ENCODE data around the gene CCDC33. TPM values are rescaled to one million over a fixed set of nuclear protein-coding genes. Genes with fewer than 3 reads are reported as not detected.

Gene CCDC33
- total RNA-seq, 4 donors from 2014 or later: not detected

DNA sequence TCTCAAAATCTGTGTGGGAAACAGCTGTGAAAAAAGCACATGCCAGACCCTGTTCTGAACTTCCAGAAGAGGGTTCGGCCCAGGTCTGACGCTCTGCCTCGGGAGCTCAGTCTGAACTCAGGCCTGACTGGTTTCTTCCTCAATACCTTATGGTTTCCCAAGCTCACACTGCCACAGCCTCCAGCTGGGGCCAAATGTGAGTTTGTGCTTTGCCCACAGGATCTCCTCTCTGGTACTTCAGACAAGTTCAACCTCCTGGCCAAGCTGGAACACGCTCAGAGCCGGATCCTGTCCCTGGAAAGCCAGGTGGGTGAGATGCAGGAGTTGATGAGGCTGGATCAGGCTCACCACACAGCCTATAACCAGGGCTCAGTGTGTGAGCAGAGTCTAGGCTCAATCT is 97.5 kb downstream of the CCDC33 start:
- 78 to 92% methylated on average over 5 of the region's 5 CpGs for WGBS, 2 donors
- no peak for DNase-seq (ENCODE audit: low spot score in 2 of 2)
- H3K36me3 ChIP-seq: no peaks in the 10 kb centered on the region
- no peak overlapping the region for H3K27ac ChIP-seq
- H3K27me3 ChIP-seq: no peaks in the 10 kb centered on the region
- no peaks in the 10 kb centered on the region for H3K4me1 ChIP-seq
- no peak overlapping the region for H3K4me3 ChIP-seq
- H3K9me3 ChIP-seq: no peaks in the 10 kb centered on the region
- no peak for TF ChIP-seq POLR2A (IDR thresholded peaks at IDR 0.05)
- no peak for TF ChIP-seq EP300 (IDR thresholded peaks at IDR 0.05)
- TF ChIP-seq, protein P1, sequence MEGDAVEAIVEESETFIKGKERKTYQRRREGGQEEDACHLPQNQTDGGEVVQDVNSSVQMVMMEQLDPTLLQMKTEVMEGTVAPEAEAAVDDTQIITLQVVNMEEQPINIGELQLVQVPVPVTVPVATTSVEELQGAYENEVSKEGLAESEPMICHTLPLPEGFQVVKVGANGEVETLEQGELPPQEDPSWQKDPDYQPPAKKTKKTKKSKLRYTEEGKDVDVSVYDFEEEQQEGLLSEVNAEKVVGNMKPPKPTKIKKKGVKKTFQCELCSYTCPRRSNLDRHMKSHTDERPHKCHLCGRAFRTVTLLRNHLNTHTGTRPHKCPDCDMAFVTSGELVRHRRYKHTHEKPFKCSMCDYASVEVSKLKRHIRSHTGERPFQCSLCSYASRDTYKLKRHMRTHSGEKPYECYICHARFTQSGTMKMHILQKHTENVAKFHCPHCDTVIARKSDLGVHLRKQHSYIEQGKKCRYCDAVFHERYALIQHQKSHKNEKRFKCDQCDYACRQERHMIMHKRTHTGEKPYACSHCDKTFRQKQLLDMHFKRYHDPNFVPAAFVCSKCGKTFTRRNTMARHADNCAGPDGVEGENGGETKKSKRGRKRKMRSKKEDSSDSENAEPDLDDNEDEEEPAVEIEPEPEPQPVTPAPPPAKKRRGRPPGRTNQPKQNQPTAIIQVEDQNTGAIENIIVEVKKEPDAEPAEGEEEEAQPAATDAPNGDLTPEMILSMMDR (IDR thresholded peaks at IDR 0.05): no peak

DNA sequence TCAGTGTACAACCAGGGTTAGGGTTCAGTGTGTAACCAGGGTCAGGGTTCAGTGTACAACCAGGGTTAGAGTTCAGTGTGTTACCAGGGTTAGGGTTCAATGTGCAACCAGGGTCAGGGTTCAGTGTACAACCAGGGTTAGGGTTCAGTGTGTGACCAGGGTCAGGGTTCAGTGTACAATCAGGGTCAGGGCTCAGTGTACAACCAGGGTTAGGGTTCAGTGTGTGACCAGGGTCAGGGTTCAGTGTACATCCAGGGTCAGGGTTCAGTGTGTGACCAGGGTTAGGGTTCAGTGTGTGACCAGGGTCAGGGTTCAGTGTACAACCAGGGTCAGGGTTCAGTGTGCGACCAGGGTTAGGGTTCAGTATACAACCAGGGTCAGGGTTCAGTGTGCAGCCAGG is 98.0 kb downstream of the CCDC33 start:
- H3K36me3 ChIP-seq: no peaks in the 10 kb centered on the region
- no peaks in the 10 kb centered on the region for H3K27me3 ChIP-seq
- H3K4me3 ChIP-seq: no peak overlapping the region
- no peak overlapping the region for H3K27ac ChIP-seq
- no peaks in the 10 kb centered on the region for H3K4me1 ChIP-seq
- no peak for DNase-seq (ENCODE audit: low spot score in 2 of 2)
- TF ChIP-seq EP300 (IDR thresholded peaks at IDR 0.05) (no peak), POLR2A (IDR thresholded peaks at IDR 0.05) (no peak)
- TF ChIP-seq, protein P1 (IDR thresholded peaks at IDR 0.05): no peak
- H3K9me3 ChIP-seq: no peaks in the 10 kb centered on the region
- 67% methylated on average over 1 of the region's 1 CpG for WGBS, 2 donors

DNA sequence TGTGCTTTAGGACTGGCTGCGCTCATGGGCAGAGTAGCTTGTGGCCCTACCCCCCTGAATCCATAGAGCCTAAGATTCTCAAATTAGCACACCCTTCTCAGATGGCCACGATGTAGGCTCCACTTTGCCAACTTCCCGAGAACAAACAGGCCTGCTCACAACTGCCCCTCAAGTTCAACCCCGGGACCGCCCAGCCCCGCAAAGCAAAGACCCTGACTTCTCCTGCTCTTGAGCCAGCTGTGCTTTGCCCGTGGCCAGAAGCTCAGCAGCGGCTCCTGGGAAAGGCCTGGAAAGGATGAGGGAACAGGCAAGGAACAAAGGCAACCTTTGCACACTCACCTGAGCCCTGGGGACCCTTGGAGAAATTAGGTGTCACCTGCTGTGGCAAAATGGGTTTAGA is 99.3 kb downstream of the CCDC33 start:
- no peaks in the 10 kb centered on the region for H3K9me3 ChIP-seq
- no peaks in the 10 kb centered on the region for H3K4me1 ChIP-seq
- H3K27ac ChIP-seq: no peak overlapping the region
- no peak overlapping the region for H3K4me3 ChIP-seq
- TF ChIP-seq POLR2A (IDR thresholded peaks at IDR 0.05): no peak
- TF ChIP-seq, protein P1 (IDR thresholded peaks at IDR 0.05): no peak
- no peak for DNase-seq (ENCODE audit: low spot score in 2 of 2)
- H3K36me3 ChIP-seq: no peaks in the 10 kb centered on the region
- WGBS, 2 donors: 84 to 88% methylated on average over 7 to 8 of the region's 8 CpGs
- H3K27me3 ChIP-seq: no peaks in the 10 kb centered on the region

DNA sequence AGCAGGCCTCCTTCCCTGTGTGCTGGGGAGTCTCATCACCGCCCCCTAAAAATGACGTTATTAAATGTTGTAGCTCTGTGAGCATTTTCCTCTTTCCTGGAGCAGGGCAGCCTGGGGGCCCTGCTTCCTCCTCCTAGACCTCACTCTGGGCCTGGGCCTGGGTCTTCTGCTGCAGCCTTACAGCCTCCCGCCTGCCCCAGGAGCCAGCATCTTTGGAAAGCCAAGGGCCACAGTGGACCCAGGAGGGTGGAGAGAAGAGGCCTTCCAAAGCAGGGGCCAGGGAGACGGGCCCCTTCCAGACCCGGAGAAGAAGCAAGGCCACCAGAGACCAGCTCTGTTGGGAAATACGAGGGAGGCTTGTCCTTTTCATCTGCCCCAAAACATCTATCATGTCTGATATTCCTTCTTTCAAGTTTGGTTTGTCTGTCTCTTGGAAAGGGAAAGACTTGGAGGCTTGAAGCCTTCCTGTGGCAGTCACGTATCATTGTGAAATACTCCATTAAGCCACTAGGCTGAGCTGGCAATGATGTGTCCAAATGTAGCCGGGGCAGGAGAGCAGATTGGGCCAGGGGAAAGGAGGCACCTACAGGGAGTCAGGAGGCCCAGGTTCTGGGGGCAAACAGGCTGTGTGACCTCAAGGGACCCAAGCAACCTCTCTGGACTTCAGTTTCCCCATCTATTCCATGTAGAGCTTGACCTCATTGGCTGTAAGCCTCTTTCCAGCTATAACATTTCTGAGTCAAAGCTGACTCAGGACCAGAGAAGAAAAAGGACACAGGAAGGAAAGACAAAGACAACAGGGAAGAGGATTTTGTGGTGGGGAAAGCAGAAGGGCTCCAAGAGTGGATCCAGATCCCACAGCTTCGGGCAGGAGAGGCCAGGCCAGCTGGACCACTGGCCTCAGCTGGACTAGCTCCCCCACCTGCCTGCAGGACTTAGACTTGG is 100.2 kb downstream of the CCDC33 start:
- Histone ChIP-seq H3K4me3 (no peak overlapping the region), H3K9me3 (no peaks in the 10 kb centered on the region), H3K27ac (no peak overlapping the region), H3K36me3 (no peaks in the 10 kb centered on the region), H3K4me1 (no peaks in the 10 kb centered on the region), H3K27me3 (no peaks in the 10 kb centered on the region)
- TF ChIP-seq POLR2A (IDR thresholded peaks at IDR 0.05): no peak
- TF ChIP-seq EP300 (IDR thresholded peaks at IDR 0.05): no peak
- TF ChIP-seq, protein P1 (IDR thresholded peaks at IDR 0.05): no peak
- no peak for DNase-seq (ENCODE audit: low spot score in 2 of 2)
- WGBS, 2 donors: 77 to 78% methylated on average over 9 of the region's 9 CpGs

DNA sequence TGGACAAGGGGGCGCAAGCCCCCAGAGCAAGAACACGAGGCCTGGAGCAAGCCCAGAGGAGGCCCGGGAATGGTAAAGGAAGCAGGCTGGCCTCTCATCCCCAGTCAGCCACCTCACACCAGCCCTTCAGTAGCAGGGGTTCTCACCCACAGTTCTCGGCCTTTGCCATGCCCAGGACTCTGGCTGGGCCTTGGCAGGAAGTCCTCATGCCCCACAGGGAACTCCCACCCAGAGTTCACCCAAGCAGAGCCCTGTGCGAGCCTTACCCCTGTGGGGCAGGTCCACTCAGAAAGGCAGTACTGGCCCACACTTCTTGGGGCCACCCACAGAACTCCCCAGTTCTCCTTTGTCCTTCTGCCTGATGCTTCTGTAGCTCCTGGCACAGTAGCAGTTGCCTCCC is 101.0 kb downstream of the CCDC33 start:
- Histone ChIP-seq H3K36me3 (no peaks in the 10 kb centered on the region), H3K27me3 (no peaks in the 10 kb centered on the region), H3K9me3 (no peaks in the 10 kb centered on the region), H3K4me1 (no peaks in the 10 kb centered on the region), H3K4me3 (no peak overlapping the region), H3K27ac (no peak overlapping the region)
- DNase-seq (ENCODE audit: low spot score in 2 of 2): no peak
- TF ChIP-seq POLR2A (IDR thresholded peaks at IDR 0.05) (no peak), EP300 (IDR thresholded peaks at IDR 0.05) (no peak)
- TF ChIP-seq, protein P1 (IDR thresholded peaks at IDR 0.05): no peak
- WGBS, 2 donors: 78 to 86% methylated on average over 4 to 5 of the region's 5 CpGs
